ENCODE data around the gene BPGM.

BPGM gene

GRCh38 chr7:134696261-134696660 is 49.6 kb downstream of the BPGM start:
- H3K27ac ChIP-seq (ENCODE audit: poor library complexity, severe bottlenecking) = no peak overlapping the region
- TF ChIP-seq CTCF (IDR thresholded peaks at IDR 0.05; ENCODE audit: poor library complexity, severe bottlenecking) = no peak
- H3K4me3 ChIP-seq (ENCODE audit: severe bottlenecking) = no peak overlapping the region
- H3K9me3 ChIP-seq (ENCODE audit: severe bottlenecking) = no peaks in the 10 kb centered on the region
- peak; percentile 26; the same call in 1 of the 3 replicates for ATAC-seq (ENCODE audit: low read depth)
- peaks cover 6% of the 10 kb centered on the region for H3K4me1 ChIP-seq (ENCODE audit: insufficient read depth, poor library complexity, severe bottlenecking)
- DNase-seq (ENCODE audit: low spot score) = no peak
- H3K36me3 ChIP-seq (ENCODE audit: low read depth) = no peaks in the 10 kb centered on the region
- H3K27me3 ChIP-seq (ENCODE audit: insufficient read depth, poor library complexity, severe bottlenecking) = no peaks in the 10 kb centered on the region

GRCh38 chr7:134697205-134697886 is 50.7 kb downstream of the BPGM start:
- no peak for ATAC-seq (ENCODE audit: low read depth)
- no peaks in the 10 kb centered on the region for H3K9me3 ChIP-seq (ENCODE audit: severe bottlenecking)
- H3K4me1 ChIP-seq (ENCODE audit: insufficient read depth, poor library complexity, severe bottlenecking) = peaks cover 3% of the 10 kb centered on the region
- TF ChIP-seq CTCF (IDR thresholded peaks at IDR 0.05; ENCODE audit: poor library complexity, severe bottlenecking) = no peak
- no peaks in the 10 kb centered on the region for H3K36me3 ChIP-seq (ENCODE audit: low read depth)
- H3K27me3 ChIP-seq (ENCODE audit: insufficient read depth, poor library complexity, severe bottlenecking) = no peaks in the 10 kb centered on the region
- no peak for DNase-seq (ENCODE audit: low spot score)
- H3K4me3 ChIP-seq (ENCODE audit: severe bottlenecking) = no peak overlapping the region
- no peak overlapping the region for H3K27ac ChIP-seq (ENCODE audit: poor library complexity, severe bottlenecking)

GRCh38 chr7:134698481-134698880 is 51.8 kb downstream of the BPGM start:
- DNase-seq (ENCODE audit: low spot score) = no peak
- TF ChIP-seq CTCF (IDR thresholded peaks at IDR 0.05; ENCODE audit: poor library complexity, severe bottlenecking) = no peak
- Histone ChIP-seq H3K36me3 (ENCODE audit: low read depth) (no peaks in the 10 kb centered on the region), H3K9me3 (ENCODE audit: severe bottlenecking) (no peaks in the 10 kb centered on the region), H3K27ac (ENCODE audit: poor library complexity, severe bottlenecking) (no peak overlapping the region), H3K27me3 (ENCODE audit: insufficient read depth, poor library complexity, severe bottlenecking) (no peaks in the 10 kb centered on the region), H3K4me3 (ENCODE audit: severe bottlenecking) (no peak overlapping the region), H3K4me1 (ENCODE audit: insufficient read depth, poor library complexity, severe bottlenecking) (no peaks in the 10 kb centered on the region)
- no peak for ATAC-seq (ENCODE audit: low read depth)

GRCh38 chr7:134699021-134699818 is 52.6 kb downstream of the BPGM start:
- no peaks in the 10 kb centered on the region for H3K9me3 ChIP-seq (ENCODE audit: severe bottlenecking)
- no peak for TF ChIP-seq CTCF (IDR thresholded peaks at IDR 0.05; ENCODE audit: poor library complexity, severe bottlenecking)
- no peak overlapping the region for H3K27ac ChIP-seq (ENCODE audit: poor library complexity, severe bottlenecking)
- DNase-seq (ENCODE audit: low spot score) = no peak
- H3K27me3 ChIP-seq (ENCODE audit: insufficient read depth, poor library complexity, severe bottlenecking) = no peaks in the 10 kb centered on the region
- no peak overlapping the region for H3K4me3 ChIP-seq (ENCODE audit: severe bottlenecking)
- no peaks in the 10 kb centered on the region for H3K36me3 ChIP-seq (ENCODE audit: low read depth)
- no peak for ATAC-seq (ENCODE audit: low read depth)
- H3K4me1 ChIP-seq (ENCODE audit: insufficient read depth, poor library complexity, severe bottlenecking) = no peaks in the 10 kb centered on the region

- Histone ChIP-seq H3K27me3 (ENCODE audit: insufficient read depth, poor library complexity, severe bottlenecking) (no peaks in the 10 kb centered on the region), H3K4me3 (ENCODE audit: severe bottlenecking) (no peak overlapping the region), H3K36me3 (ENCODE audit: low read depth) (no peaks in the 10 kb centered on the region), H3K4me1 (ENCODE audit: insufficient read depth, poor library complexity, severe bottlenecking) (no peaks in the 10 kb centered on the region), H3K9me3 (ENCODE audit: severe bottlenecking) (no peaks in the 10 kb centered on the region), H3K27ac (ENCODE audit: poor library complexity, severe bottlenecking) (no peak overlapping the region)
- ATAC-seq (ENCODE audit: low read depth) = no peak
- DNase-seq (ENCODE audit: low spot score) = no peak
- no peak for TF ChIP-seq CTCF (IDR thresholded peaks at IDR 0.05; ENCODE audit: poor library complexity, severe bottlenecking)
Measured at GRCh38 chr7:134699899-134700298, 53.2 kb downstream of the BPGM start.

Measured in RWPE2 (cell line).